Measurements from ENCODE around the gene TRMO. TPM values are rescaled to one million over a fixed set of nuclear protein-coding genes. Genes with fewer than 3 reads are reported as not detected.

Gene TRMO
- 9.3 and 20.1 TPM in 2 replicates for total RNA-seq (2011; cell fraction: chromatin; rRNA removed; ENCODE audit: low replicate concordance)
- 6.6 and 6.7 TPM in 2 replicates for total RNA-seq (2011; cell fraction: nucleolus; rRNA removed)
- total RNA-seq (2011; cell fraction: nucleoplasm; rRNA removed) = 8.8 and 9.2 TPM in 2 replicates
- 16.2 and 16.7 TPM in 2 replicates for total RNA-seq (2014; rRNA removed)
- total RNA-seq (2014; rRNA removed; fragmentation: Illumina TruSeq; extraction: Trizol) = 16.2 and 18.4 TPM in 2 replicates
- 22.4 and 22.9 TPM in 2 replicates for total RNA-seq (2015; rRNA removed; fragmentation: Illumina TruSeq; extraction: Trizol)
- total RNA-seq (2021) = 12.2 and 12.5 TPM in 2 replicates
- polyA plus RNA-seq (2011; rRNA removed) = 14.2 and 16.3 TPM in 2 replicates
- polyA plus RNA-seq (2011; cell fraction: cytosol; rRNA removed) = 8.2 and 12.4 TPM in 2 replicates
- polyA plus RNA-seq (2011; cell fraction: nucleus; rRNA removed) = 10.3 and 14.4 TPM in 2 replicates
- 8.9 and 10.4 TPM in 2 replicates for polyA plus RNA-seq (2012)
- 17.2 and 20.0 TPM in 2 replicates for polyA plus RNA-seq (2014; fragmentation: Illumina TruSeq; extraction: Trizol)
- 10 to 100 TPM in 1 of 2 experiments, 1 to 10 TPM in 1; 5.6 to 12.8 TPM for polyA plus RNA-seq (2014; fragmentation: Nextera tagmentation; extraction: Ambion mirVana)
- 17.2 and 18.4 TPM in 2 replicates for polyA plus RNA-seq (2014; rRNA removed)
- 23.2 and 23.8 TPM in 2 replicates for polyA minus RNA-seq (2011; rRNA and poly(A)+ RNA removed)
- polyA minus RNA-seq (2011; cell fraction: cytosol; rRNA and poly(A)+ RNA removed) = 5.8 and 8.6 TPM in 2 replicates
- polyA minus RNA-seq (2011; cell fraction: nucleus; rRNA and poly(A)+ RNA removed) = 5.1 and 8.1 TPM in 2 replicates
- Bru-seq, nascent RNA = percentile 72 among the genes with signal in this experiment
- BruChase-seq, experiment 1, labeled RNA remaining after a 2-hour chase = percentile 74 among the genes with signal in this experiment
- percentile 73 among the genes with signal in this experiment for BruChase-seq, experiment 2, labeled RNA remaining after a 6-hour chase
- long read RNA-seq, experiment 1, transcript TRMO-203 (5 exons, 1,647 nt) = major isoform, 25 of 44 reads
- long read RNA-seq, experiment 1, partial matches to known transcripts = 2 of 44 reads
- long read RNA-seq, experiment 1, other reads (novel, unspliced or antisense) = 15 of 44 reads
- long read RNA-seq, experiment 2, transcript TRMO-203 (5 exons, 1,647 nt) = major isoform, 5 of 7 reads
- long read RNA-seq, experiment 2, partial matches to known transcripts = 0 of 7 reads
- long read RNA-seq, experiment 2, other reads (novel, unspliced or antisense) = 2 of 7 reads
- long read RNA-seq, experiment 3, transcript TRMO-203 (5 exons, 1,647 nt) = major isoform, 10 of 13 reads
- long read RNA-seq, experiment 3, partial matches to known transcripts = 0 of 13 reads
- long read RNA-seq, experiment 3, other reads (novel, unspliced or antisense) = 3 of 13 reads

DNA sequence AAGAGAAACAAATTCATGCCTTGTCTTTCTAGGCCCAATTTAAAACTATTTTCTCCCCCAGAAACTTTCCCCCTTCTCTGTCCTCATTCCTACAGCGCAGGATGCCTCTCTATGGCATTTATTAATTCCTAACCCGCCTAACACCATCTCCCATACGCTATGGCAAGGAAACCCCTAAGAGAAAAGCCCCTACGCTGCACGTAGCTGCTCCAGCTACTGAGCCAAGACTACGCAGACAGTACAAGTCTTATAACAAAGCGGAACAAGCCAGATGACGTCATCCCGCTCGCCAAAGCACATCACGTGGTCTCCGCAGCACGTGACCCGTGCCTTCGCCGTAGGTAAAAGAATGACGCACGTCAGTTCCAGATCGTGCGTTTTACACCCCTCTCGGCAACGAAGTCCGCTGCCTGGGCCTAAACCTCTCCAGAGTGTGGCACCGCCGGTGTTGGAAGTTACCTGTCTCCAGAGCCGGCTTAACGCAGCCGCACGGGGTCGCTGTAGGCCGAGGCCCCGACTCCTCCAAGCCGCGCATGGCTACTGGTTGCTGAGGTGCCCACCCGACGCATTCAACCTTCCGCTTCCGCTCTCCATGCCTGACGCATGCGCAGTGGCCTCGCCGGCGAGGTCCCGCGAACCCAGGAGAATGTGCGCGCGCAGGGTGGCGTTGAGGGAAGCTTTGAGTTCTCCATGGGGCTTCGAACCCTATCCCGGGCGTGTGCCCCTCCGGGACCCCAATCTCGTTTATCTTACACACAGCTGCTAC is at the start of gene TRMO:
TSS of gene TRMO (minus strand) at position 542 of the 766 bp plus-strand sequence. CDS start at position 535, 7 bp downstream.
- under 1% methylated on average over 52 of the region's 54 CpGs for WGBS (ENCODE audit: insufficient coverage, low coverage, missing lambda C conversion rate)
- FAIRE-seq (peak; percentile 96), DNase-seq (ENCODE audit: extremely low read depth in 1 of 4, low spot score in 3 of 4) (peak; percentile 94 to 99 (median 96)), ATAC-seq (peak; percentile 82)
- H3K4me3 ChIP-seq = peak within 1 kb of the TSS; percentile 47
- BruUV-seq (replicated peaks) = no TSS peak
- H3K79me2 ChIP-seq (ENCODE audit: control insufficient read depth, insufficient read depth, low read length) = peaks cover 49% of the 10 kb centered on the region
- H3K4me2 ChIP-seq (ENCODE audit: insufficient read depth, low read length) = peak within 1 kb of the TSS; percentile 86
- no peaks in the 10 kb centered on the region for H3K9me3 ChIP-seq (replicated peaks; ENCODE audit: control insufficient read depth, insufficient read depth, low read depth, low read length)
- H4K20me1 ChIP-seq (replicated peaks; ENCODE audit: control insufficient read depth, insufficient read depth, low read length) = no peaks in the 10 kb centered on the region
- no peaks in the 10 kb centered on the region for H3K9me1 ChIP-seq (ENCODE audit: control insufficient read depth, insufficient read depth, low read length)
- H3K36me3 ChIP-seq (ENCODE audit: control insufficient read depth, insufficient read depth, low read length) = peaks cover 19% of the 10 kb centered on the region
- POLR2A ChIA-PET = interaction anchor here (0.5 to 5.8 kb wide), 33 partner anchors 11 to 798 kb away, joined by 3 to 61 read pairs (median 5); partner anchors contain the start of genes ANP32B and NANS
- peak within 1 kb of the TSS; percentile 98 for H2AFZ ChIP-seq (ENCODE audit: low read depth, low read length)
- in situ Hi-C loops (cut with MboI) (loop anchor here (5.0 to 25.0 kb wide), 3 partner anchors 65 to 865 kb away; partner anchors contain the start of genes ANKS6 and TBC1D2), intact Hi-C loops (cut with micrococcal nuclease) (loop anchor here (1.0 to 5.0 kb wide), 6 partner anchors 125 to 335 kb away; partner anchors contain the start of gene CORO2A)
- peak within 1 kb of the TSS; percentile 90 to 91 for H3K9ac ChIP-seq (ENCODE audit: insufficient read depth in 1 of 2, low read depth in 2 of 2, low read length in 2 of 2)
- peak within 1 kb of the TSS; percentile 96 for H3K27ac ChIP-seq (ENCODE audit: extremely low read depth, low read depth, low read length)
- peaks cover 5 to 25% of the 10 kb centered on the region in 2 experiments for H3K4me1 ChIP-seq (replicated peaks in 1 of 2; ENCODE audit: control insufficient read depth in 2 of 2, insufficient read depth in 2 of 2, low read length in 2 of 2)
- no peaks in the 10 kb centered on the region for H3K27me3 ChIP-seq (ENCODE audit: control insufficient read depth in 2 of 2, insufficient read depth in 2 of 2, low read length in 2 of 2)
- CTCF ChIA-PET (ENCODE audit: low intra/inter-chr PET ratio) = interaction anchor here (0.6 to 2.9 kb wide), 7 partner anchors 29 to 1094 kb away, joined by 4 to 36 read pairs (median 7); partner anchors contain the start of gene ANP32B
- TF ChIP-seq ESRRA (IDR thresholded peaks at IDR 0.05; ENCODE audit: borderline replicate concordance, low read depth) (peak; percentile 69), ZNF140 (CRISPR knock-in tag; IDR thresholded peaks at IDR 0.05) (0 out of 2 replicates have a peak, but pooled peaks have one; percentile 32), ZNF23 (CRISPR knock-in tag; IDR thresholded peaks at IDR 0.05) (no peak; the same call in 1 of the 2 replicates), ZNF76 (CRISPR knock-in tag; IDR thresholded peaks at IDR 0.05; ENCODE audit: borderline replicate concordance) (peak; percentile 95), NFXL1 (CRISPR knock-in tag; IDR thresholded peaks at IDR 0.05) (no peak), HNRNPLL (IDR thresholded peaks at IDR 0.05; ENCODE audit: low read depth, low read length, poor library complexity, severe bottlenecking) (peak; percentile 97), ZNF311 (CRISPR knock-in tag; IDR thresholded peaks at IDR 0.05) (peak; percentile 88), NFATC3 (IDR thresholded peaks at IDR 0.05) (peak; percentile 33; the same call in 1 of the 2 replicates), ZKSCAN1 (IDR thresholded peaks at IDR 0.05; ENCODE audit: low read depth, low read length) (0 out of 2 replicates have a peak, but pooled peaks have one; percentile 22), HMG20B (CRISPR knock-in tag; IDR thresholded peaks at IDR 0.05) (peak; percentile 91), MCM7 (IDR thresholded peaks at IDR 0.05) (no peak), ZZZ3 (IDR thresholded peaks at IDR 0.05) (peak; percentile 82; the same call in 1 of the 2 replicates)
- TF ChIP-seq, protein P1, sequence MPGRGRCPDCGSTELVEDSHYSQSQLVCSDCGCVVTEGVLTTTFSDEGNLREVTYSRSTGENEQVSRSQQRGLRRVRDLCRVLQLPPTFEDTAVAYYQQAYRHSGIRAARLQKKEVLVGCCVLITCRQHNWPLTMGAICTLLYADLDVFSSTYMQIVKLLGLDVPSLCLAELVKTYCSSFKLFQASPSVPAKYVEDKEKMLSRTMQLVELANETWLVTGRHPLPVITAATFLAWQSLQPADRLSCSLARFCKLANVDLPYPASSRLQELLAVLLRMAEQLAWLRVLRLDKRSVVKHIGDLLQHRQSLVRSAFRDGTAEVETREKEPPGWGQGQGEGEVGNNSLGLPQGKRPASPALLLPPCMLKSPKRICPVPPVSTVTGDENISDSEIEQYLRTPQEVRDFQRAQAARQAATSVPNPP (IDR thresholded peaks at IDR 0.05; ENCODE audit: borderline replicate concordance, insufficient read depth, insufficient read length) = no peak
- TF ChIP-seq, protein P2, sequence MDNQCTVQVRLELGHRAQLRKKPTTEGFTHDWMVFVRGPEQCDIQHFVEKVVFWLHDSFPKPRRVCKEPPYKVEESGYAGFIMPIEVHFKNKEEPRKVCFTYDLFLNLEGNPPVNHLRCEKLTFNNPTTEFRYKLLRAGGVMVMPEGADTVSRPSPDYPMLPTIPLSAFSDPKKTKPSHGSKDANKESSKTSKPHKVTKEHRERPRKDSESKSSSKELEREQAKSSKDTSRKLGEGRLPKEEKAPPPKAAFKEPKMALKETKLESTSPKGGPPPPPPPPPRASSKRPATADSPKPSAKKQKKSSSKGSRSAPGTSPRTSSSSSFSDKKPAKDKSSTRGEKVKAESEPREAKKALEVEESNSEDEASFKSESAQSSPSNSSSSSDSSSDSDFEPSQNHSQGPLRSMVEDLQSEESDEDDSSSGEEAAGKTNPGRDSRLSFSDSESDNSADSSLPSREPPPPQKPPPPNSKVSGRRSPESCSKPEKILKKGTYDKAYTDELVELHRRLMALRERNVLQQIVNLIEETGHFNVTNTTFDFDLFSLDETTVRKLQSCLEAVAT (IDR thresholded peaks at IDR 0.05) = peak; percentile 81 to 91; a peak in 2 of 4 replicates
